ENCODE results near the gene SON. TPM values are rescaled to one million over a fixed set of nuclear protein-coding genes. Genes with fewer than 3 reads are reported as not detected.

SON gene
- total RNA-seq, 4 donors from 2014 or later: 134 to 474 (median 401) TPM

DNA sequence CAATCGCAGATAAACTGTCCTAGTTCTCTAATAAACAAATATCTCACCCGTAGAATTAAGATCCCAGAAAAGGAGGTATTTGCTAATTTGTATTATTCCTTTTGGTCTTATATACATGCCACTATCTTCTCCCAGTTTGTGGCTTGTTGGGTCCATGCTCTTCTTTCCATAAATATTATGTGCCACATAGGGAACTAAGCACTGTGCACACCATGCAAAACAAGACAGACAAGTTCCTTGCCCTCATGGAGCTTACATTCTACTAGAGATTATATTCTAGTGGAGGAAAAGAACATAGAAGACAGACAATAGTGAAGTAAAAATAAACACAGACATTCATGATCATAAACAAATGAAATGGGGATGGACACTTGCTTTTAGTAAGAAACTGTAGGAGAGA is 5.6 kb upstream of the SON start:
- no peak for TF ChIP-seq POLR2AphosphoS5 (IDR thresholded peaks at IDR 0.05)
- no peak for TF ChIP-seq EP300 (IDR thresholded peaks at IDR 0.05)
- TF ChIP-seq POLR2A (IDR thresholded peaks at IDR 0.05): no peak
- TF ChIP-seq, protein P1, sequence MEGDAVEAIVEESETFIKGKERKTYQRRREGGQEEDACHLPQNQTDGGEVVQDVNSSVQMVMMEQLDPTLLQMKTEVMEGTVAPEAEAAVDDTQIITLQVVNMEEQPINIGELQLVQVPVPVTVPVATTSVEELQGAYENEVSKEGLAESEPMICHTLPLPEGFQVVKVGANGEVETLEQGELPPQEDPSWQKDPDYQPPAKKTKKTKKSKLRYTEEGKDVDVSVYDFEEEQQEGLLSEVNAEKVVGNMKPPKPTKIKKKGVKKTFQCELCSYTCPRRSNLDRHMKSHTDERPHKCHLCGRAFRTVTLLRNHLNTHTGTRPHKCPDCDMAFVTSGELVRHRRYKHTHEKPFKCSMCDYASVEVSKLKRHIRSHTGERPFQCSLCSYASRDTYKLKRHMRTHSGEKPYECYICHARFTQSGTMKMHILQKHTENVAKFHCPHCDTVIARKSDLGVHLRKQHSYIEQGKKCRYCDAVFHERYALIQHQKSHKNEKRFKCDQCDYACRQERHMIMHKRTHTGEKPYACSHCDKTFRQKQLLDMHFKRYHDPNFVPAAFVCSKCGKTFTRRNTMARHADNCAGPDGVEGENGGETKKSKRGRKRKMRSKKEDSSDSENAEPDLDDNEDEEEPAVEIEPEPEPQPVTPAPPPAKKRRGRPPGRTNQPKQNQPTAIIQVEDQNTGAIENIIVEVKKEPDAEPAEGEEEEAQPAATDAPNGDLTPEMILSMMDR (IDR thresholded peaks at IDR 0.05): no peak

DNA sequence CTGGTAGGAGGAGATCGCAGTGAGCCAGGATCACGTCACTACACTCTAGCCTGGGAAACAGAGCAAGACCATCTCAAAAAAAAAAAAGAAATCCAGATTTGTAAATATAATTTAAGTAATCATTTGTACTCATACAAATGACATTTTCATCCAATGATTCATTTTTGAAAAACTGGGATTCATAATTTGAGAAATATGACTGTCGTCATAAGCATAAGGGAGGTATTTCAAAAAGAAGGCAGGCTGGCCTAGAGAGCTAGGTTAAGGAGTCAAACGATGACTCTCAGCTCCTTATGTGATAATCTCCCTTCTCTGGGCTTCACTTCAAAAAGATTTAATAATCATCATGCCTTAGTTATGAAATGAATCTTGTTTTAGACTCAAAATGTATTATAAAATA is 3.2 kb upstream of the SON start:
- Histone ChIP-seq H3K27me3 (no peaks in the 10 kb centered on the region), H3K4me3 (no peak overlapping the region), H3K4me1 (peaks cover 3 to 18% (median 11%) of the 10 kb centered on the region in 3 donors), H3K36me3 (peaks cover 0 to 47% of the 10 kb centered on the region in 2 donors), H3K27ac (no peak overlapping the region), H3K9me3 (no peaks in the 10 kb centered on the region)
- 53 to 65% methylated on average over 3 of the region's 4 CpGs for WGBS, 2 donors (ENCODE audit: low coverage in 1 of 2)
- no peak for ATAC-seq
- no peak for TF ChIP-seq POLR2AphosphoS5 (IDR thresholded peaks at IDR 0.05)

More for the DNA sequence above, 5.6 kb upstream of the SON start:
- Histone ChIP-seq H3K27me3 (no peaks in the 10 kb centered on the region), H3K4me3 (no peak overlapping the region), H3K4me1 (peaks cover 3 to 13% (median 8%) of the 10 kb centered on the region in 3 donors), H3K36me3 (peaks cover 4 to 71% of the 10 kb centered on the region in 2 donors), H3K27ac (no peak overlapping the region), H3K9me3 (no peaks in the 10 kb centered on the region)
- 79 to 94% methylated on average over 2 of the region's 2 CpGs for WGBS, 2 donors (ENCODE audit: low coverage in 1 of 2)
- no peak for ATAC-seq

DNA sequence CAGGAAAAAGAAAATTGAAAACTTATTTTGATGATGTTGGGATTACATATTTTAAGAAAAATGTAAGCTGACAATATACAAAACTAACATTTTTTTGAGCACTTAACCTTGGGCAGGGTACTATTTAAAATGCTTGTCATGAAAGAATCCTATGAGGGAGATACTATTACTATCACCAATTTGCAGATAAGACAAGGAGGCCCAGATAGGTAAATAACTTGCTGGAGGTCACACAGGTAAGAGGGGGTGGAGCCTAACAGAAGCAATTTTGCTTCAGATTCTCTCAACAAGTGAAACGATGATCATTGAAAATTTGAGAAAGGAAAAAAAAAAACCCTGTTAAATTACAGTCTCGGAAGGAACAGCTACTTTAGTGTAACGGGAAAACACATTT is 2.1 kb upstream of the SON start:
- Histone ChIP-seq H3K27me3 (no peaks in the 10 kb centered on the region), H3K4me3 (no peak overlapping the region), H3K9me3 (no peaks in the 10 kb centered on the region), H3K4me1 (peaks cover 3 to 29% (median 21%) of the 10 kb centered on the region in 3 donors), H3K27ac (peak overlapping the region in 3 of 4 donors; percentile 97 to 99 (median 97)), H3K36me3 (peaks cover 0 to 36% of the 10 kb centered on the region in 2 donors)
- no peak for ATAC-seq
- WGBS, 2 donors (ENCODE audit: low coverage in 1 of 2): 71 to 88% methylated on average over 3 of the region's 3 CpGs
- TF ChIP-seq, protein P1 (IDR thresholded peaks at IDR 0.05): no peak
- TF ChIP-seq POLR2AphosphoS5 (IDR thresholded peaks at IDR 0.05) (no peak), POLR2A (IDR thresholded peaks at IDR 0.05) (no peak), EP300 (IDR thresholded peaks at IDR 0.05) (no peak)

DNA sequence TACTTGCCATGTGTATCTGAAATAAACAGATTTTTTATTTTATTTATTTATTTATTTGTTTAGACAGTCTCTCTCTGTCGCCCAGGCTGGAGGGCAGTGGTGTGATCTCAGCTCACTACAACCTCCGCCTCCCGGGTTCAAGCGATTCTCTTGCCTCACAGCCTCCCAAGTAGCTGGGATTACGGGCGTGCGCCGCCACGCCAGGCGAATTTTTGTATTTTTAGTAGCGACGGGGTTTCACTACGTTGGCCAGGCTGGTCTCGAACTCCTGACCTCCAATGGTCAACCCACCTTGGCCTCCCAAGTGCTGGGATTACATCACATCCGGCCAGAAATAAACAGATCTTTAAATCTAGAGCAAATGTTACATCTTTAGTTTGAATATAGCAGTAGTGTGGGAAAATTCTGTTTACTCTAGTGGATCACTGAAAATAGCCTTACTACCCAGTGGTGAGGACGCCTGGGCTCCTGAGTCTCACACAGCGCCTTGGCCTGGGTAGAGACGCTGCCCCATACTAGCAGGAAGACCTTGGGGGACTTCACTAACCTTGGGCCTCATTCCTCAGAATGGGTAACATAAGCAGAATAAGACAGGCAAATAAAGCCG is 1.6 kb upstream of the SON start:
- TF ChIP-seq, protein P1 (IDR thresholded peaks at IDR 0.05): no peak
- TF ChIP-seq POLR2A (IDR thresholded peaks at IDR 0.05) (no peak), POLR2AphosphoS5 (IDR thresholded peaks at IDR 0.05) (no peak), EP300 (IDR thresholded peaks at IDR 0.05) (no peak)
- 48 to 75% methylated on average over 14 to 19 of the region's 19 CpGs for WGBS, 2 donors (ENCODE audit: low coverage in 1 of 2)

GRCh38 chr21:33541756-33542639 is 840 bp upstream of the SON start, which contains the start of gene GART:
Gene GART (minus strand): TSS chr21:33542117. CDS start chr21:33539315, 2,802 bp downstream.
- Histone ChIP-seq H3K27ac (peak within 1 kb of the TSS; percentile 91 to 99 (median 97)), H3K4me3 (peak within 1 kb of the TSS; percentile 74 to 79), H3K36me3 (peaks cover 0 to 33% of the 10 kb centered on the region in 2 donors), H3K9me3 (no peaks in the 10 kb centered on the region), H3K27me3 (no peaks in the 10 kb centered on the region), H3K4me1 (peaks cover 3 to 42% (median 23%) of the 10 kb centered on the region in 3 donors)
- 0% methylated on average over 5 to 7 of the region's 56 CpGs for WGBS, 2 donors (ENCODE audit: low coverage in 1 of 2)
- TF ChIP-seq, protein P1 (IDR thresholded peaks at IDR 0.05): peak in 1 of 4 experiments; percentile 17
- TF ChIP-seq EP300 (IDR thresholded peaks at IDR 0.05): no peak
- TF ChIP-seq POLR2AphosphoS5 (IDR thresholded peaks at IDR 0.05): peak; percentile 91
- peak; percentile 72 to 84 for TF ChIP-seq POLR2A (IDR thresholded peaks at IDR 0.05)
- ATAC-seq: peak; percentile 79

More for the DNA sequence above, 1.6 kb upstream of the SON start:
- Histone ChIP-seq H3K36me3 (peaks cover 0 to 33% of the 10 kb centered on the region in 2 donors), H3K4me3 (peak overlapping the region; percentile 74 to 79), H3K9me3 (no peaks in the 10 kb centered on the region), H3K27me3 (no peaks in the 10 kb centered on the region), H3K4me1 (peaks cover 3 to 34% (median 23%) of the 10 kb centered on the region in 3 donors), H3K27ac (peak overlapping the region; percentile 91 to 99 (median 97))
- ATAC-seq: no peak
